DOHH2 (cell line): ENCODE results near the gene NQO2.
"Not testable (repeated sequence)": the region's sequence is repeated elsewhere in the genome, so short reads cannot be mapped to it uniquely, and the experiment has no call there.

Source experiments
- H3F3A ChIP-seq: fragments of 200-600 bp; sonication (generic), shearing (Covaris generic); 2 replicates; pipeline ENCODE4 v1.6.0; 2016; ENCODE audit warnings: antibody characterized with exemption, mild to moderate bottlenecking; ENCODE audit not compliant: control insufficient read depth, insufficient read depth
- H3K27ac ChIP-seq: fragments of 200-600 bp; sonication (generic); 2 replicates; pipeline ENCODE4 v1.5.1; 2014; ENCODE audit warnings: low read depth, mild to moderate bottlenecking, low read length, moderate library complexity
- H3K27me3 ChIP-seq: fragments of 200-600 bp; sonication (generic); 2 replicates; pipeline ENCODE4 v1.6.1; 2014; ENCODE audit warnings: mild to moderate bottlenecking, low read length, mixed read lengths; ENCODE audit not compliant: control insufficient read depth
- H3K36me3 ChIP-seq: fragments of 200-600 bp; sonication (generic); 2 replicates; pipeline ENCODE4 v1.6.1; 2014; ENCODE audit warnings: mild to moderate bottlenecking, low read length, moderate library complexity, mixed read lengths; ENCODE audit not compliant: control insufficient read depth
- H3K4me1 ChIP-seq: fragments of 200-600 bp; sonication (generic); 2 replicates; pipeline ENCODE4 v1.6.1; 2014; ENCODE audit warnings: mild to moderate bottlenecking, low read length, mixed read lengths; ENCODE audit not compliant: control insufficient read depth
- H3K4me2 ChIP-seq: fragments of 200-600 bp; sonication (generic); 2 replicates; pipeline ENCODE4 v1.6.0; 2014; ENCODE audit warnings: mild to moderate bottlenecking, low read length, moderate library complexity
- H3K4me3 ChIP-seq: fragments of 200-600 bp; sonication (generic); 2 replicates; pipeline ENCODE4 v1.5.1; 2014; ENCODE audit warnings: mild to moderate bottlenecking, low read length, mixed read lengths
- H3K79me2 ChIP-seq: fragments of 200-600 bp; sonication (generic); 2 replicates; pipeline ENCODE4 v1.6.1; 2014; ENCODE audit warnings: mild to moderate bottlenecking, low read length, mixed read lengths; ENCODE audit not compliant: control insufficient read depth
- H3K9me2 ChIP-seq: fragments of 200-600 bp; sonication (generic); replicated peaks from 2 replicates; pipeline ENCODE4 v1.6.1; 2014; ENCODE audit warnings: mild to moderate bottlenecking, low read length, mixed read lengths; ENCODE audit not compliant: control insufficient read depth
- H3K9me3 ChIP-seq: fragments of 200-600 bp; sonication (generic); 2 replicates; pipeline ENCODE4 v1.6.1; 2014; ENCODE audit warnings: antibody characterized with exemption, low read length, mixed read lengths; ENCODE audit not compliant: control insufficient read depth, insufficient read depth
- H4K20me1 ChIP-seq: fragments of 200-600 bp; sonication (generic); 2 replicates; pipeline ENCODE4 v1.6.0; 2014; ENCODE audit warnings: low read depth, mild to moderate bottlenecking, antibody characterized with exemption, low read length, moderate library complexity; ENCODE audit not compliant: control insufficient read depth, insufficient read depth
- EZH2phosphoT487 ChIP-seq: fragments of 200-600 bp; sonication (generic); IDR thresholded peaks from 2 replicates; pipeline ENCODE4 v1.6.1; 2017; ENCODE audit warnings: borderline replicate concordance, mild to moderate bottlenecking, antibody characterized with exemption, low read length, moderate library complexity, mixed read lengths
- TF ChIP-seq, protein P1 (sequence below): fragments of 200-600 bp; sonication (generic); IDR thresholded peaks from one replicate; pipeline ENCODE4 v1.5.1; 2014; ENCODE audit warnings: antibody characterized with exemption, mild to moderate bottlenecking, low read depth, low read length; ENCODE audit not compliant: poor library complexity, severe bottlenecking

The NQO2 gene

DNA sequence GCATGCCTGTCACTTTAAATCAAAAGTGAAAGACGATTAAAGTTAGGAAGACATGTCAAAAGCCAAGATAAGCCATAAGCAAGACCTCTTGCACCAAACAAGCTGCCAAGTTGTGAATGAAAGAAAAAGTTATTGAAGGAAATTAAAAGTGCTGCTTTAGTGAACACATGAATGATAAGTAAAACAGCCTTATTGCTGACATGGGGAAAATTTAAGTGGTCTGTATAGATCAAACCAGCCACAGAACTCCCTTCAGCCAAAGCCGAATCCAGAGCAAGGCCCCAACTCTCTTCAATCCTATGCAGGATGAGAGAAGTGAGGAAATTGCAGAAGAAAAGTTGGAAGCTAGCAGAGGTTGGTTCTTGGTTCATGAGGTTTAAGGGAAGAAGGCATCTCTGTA, 59.3 kb downstream of the NQO2 start:
- H3F3A ChIP-seq: peaks cover 25% of the 10 kb centered on the region
- no peak for TF ChIP-seq EZH2phosphoT487
- TF ChIP-seq, protein P1, sequence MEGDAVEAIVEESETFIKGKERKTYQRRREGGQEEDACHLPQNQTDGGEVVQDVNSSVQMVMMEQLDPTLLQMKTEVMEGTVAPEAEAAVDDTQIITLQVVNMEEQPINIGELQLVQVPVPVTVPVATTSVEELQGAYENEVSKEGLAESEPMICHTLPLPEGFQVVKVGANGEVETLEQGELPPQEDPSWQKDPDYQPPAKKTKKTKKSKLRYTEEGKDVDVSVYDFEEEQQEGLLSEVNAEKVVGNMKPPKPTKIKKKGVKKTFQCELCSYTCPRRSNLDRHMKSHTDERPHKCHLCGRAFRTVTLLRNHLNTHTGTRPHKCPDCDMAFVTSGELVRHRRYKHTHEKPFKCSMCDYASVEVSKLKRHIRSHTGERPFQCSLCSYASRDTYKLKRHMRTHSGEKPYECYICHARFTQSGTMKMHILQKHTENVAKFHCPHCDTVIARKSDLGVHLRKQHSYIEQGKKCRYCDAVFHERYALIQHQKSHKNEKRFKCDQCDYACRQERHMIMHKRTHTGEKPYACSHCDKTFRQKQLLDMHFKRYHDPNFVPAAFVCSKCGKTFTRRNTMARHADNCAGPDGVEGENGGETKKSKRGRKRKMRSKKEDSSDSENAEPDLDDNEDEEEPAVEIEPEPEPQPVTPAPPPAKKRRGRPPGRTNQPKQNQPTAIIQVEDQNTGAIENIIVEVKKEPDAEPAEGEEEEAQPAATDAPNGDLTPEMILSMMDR: no peak
- no peak overlapping the region for H3K27ac ChIP-seq
- no peak overlapping the region for H3K4me2 ChIP-seq
- H3K36me3 ChIP-seq: no peaks in the 10 kb centered on the region
- H3K9me3 ChIP-seq: no peaks in the 10 kb centered on the region
- H3K4me1 ChIP-seq: peaks cover 61% of the 10 kb centered on the region
- no peaks in the 10 kb centered on the region for H4K20me1 ChIP-seq
- no peaks in the 10 kb centered on the region for H3K27me3 ChIP-seq
- peaks cover 2% of the 10 kb centered on the region for H3K79me2 ChIP-seq
- H3K4me3 ChIP-seq: no peak overlapping the region
- no peaks in the 10 kb centered on the region for H3K9me2 ChIP-seq

DNA sequence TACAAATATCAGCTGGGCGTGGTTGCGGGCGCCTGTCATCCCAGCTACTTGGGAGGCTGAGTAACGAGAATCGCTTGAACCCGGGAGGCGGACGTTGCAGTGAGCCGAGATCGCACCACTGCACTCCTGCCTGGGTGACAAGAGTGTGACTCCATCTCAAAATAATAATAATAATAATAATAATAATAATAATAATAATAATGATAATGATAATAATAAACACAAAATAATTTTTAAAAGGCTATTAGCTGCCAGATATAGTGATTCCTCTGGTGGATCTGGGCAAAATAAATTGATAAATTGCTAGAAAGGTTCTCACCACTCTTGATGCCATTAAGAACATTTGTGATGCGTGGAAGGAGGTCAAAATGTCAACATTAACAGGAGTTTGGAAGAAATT, 60.4 kb downstream of the NQO2 start:
- not testable (repeated sequence) for H3K27ac ChIP-seq, H3K4me3 ChIP-seq, H3K9me2 ChIP-seq, H3K9me3 ChIP-seq, H4K20me1 ChIP-seq, H3K36me3 ChIP-seq, H3K4me2 ChIP-seq, H3K27me3 ChIP-seq
- Histone ChIP-seq H3K79me2 (peaks cover 11% of the 10 kb centered on the region), H3K4me1 (peaks cover 56% of the 10 kb centered on the region), H3F3A (peaks cover 25% of the 10 kb centered on the region)

DNA sequence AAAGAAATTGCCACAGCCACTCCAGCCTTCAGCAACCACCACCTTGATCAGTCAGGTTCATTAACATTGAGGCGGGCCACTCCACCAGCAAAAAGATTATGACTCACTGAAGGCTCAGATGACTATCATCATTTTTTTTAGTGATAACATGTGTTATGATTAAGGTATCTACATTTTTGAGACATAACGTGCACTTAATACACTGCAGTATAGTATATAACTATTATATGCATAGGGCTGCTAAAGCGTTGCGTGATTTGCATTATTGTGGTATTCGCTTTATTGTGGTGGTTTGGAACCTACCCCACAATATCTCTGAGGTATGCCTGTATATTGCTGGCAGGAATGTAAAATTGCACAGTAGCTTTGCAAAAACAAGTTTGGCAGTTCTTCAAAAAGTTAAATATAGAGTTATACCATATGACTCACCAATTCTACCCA, 61.8 kb downstream of the NQO2 start:
- peak overlapping the region; percentile 38 for H3K4me3 ChIP-seq
- TF ChIP-seq, protein P1: no peak
- no peak for TF ChIP-seq EZH2phosphoT487
- H3K27ac ChIP-seq: peak overlapping the region; percentile 49
- no peaks in the 10 kb centered on the region for H3K9me2 ChIP-seq
- H3K4me1 ChIP-seq: peaks cover 52% of the 10 kb centered on the region
- no peaks in the 10 kb centered on the region for H3K9me3 ChIP-seq
- H3K4me2 ChIP-seq: peak overlapping the region; percentile 57
- H3F3A ChIP-seq: peaks cover 33% of the 10 kb centered on the region
- no peaks in the 10 kb centered on the region for H4K20me1 ChIP-seq
- H3K27me3 ChIP-seq: no peaks in the 10 kb centered on the region
- no peaks in the 10 kb centered on the region for H3K36me3 ChIP-seq
- peaks cover 25% of the 10 kb centered on the region for H3K79me2 ChIP-seq

DNA sequence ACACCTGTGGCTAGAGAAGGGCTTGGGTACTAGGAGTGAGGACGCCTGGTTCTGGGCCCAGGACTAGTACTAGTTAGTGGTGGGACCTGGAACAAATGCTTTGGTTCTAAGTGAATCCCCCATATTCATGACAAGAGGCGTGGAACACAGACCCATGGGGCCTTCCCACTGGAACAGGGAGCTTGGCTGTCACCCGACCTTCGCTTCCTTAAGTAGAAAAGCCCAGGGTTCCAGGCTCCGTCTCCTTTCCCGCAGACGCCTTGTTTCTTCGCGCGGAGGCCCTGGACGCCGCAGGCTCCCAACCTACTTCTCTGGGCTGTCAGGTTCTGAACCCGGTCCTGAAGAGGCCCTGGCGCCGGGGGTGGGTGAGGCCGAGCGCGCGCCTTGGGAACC, 63.6 kb downstream of the NQO2 start:
- H3K4me3 ChIP-seq: peak overlapping the region; percentile 91
- H3K27ac ChIP-seq: not testable (repeated sequence)

More for the DNA sequence above, 63.6 kb downstream of the NQO2 start:
- not testable (repeated sequence) for H3K27me3 ChIP-seq, H3K9me2 ChIP-seq, H3K36me3 ChIP-seq, H3K9me3 ChIP-seq, H4K20me1 ChIP-seq
- peaks cover 36% of the 10 kb centered on the region for H3F3A ChIP-seq
- H3K4me2 ChIP-seq: peak overlapping the region; percentile 86
- H3K79me2 ChIP-seq: peaks cover 37% of the 10 kb centered on the region
- peaks cover 58% of the 10 kb centered on the region for H3K4me1 ChIP-seq
